Karpas-422 (cell line): Measurements from ENCODE around the gene COPS8. TPM values are rescaled to one million over a fixed set of nuclear protein-coding genes. Genes with fewer than 3 reads are reported as not detected.

Experiments used
- DNase-seq: peaks from one replicate; pipeline ENCODE4 v3.0.0-alpha.2; 2015
- H2AFZ ChIP-seq: fragments of 200-600 bp; sonication (generic); 2 replicates; pipeline ENCODE4 v1.6.1; 2014; ENCODE audit warnings: antibody characterized with exemption, low read length, mixed read lengths
- H3K27ac ChIP-seq: fragments of 200-600 bp; sonication (generic); 2 replicates; pipeline ENCODE4 v1.5.1; 2014; ENCODE audit warnings: mild to moderate bottlenecking, low read length, moderate library complexity
- H3K27me3 ChIP-seq: fragments of 200-600 bp; sonication (generic); 2 replicates; pipeline ENCODE4 v1.6.1; 2014; ENCODE audit warnings: low read length, mixed read lengths
- H3K36me3 ChIP-seq: fragments of 200-600 bp; sonication (generic); 2 replicates; pipeline ENCODE4 v1.6.1; 2014; ENCODE audit warnings: low read length, mixed read lengths; ENCODE audit not compliant: insufficient read depth
- H3K4me1 ChIP-seq: fragments of 200-600 bp; sonication (generic); 2 replicates; pipeline ENCODE4 v1.6.1; 2014; ENCODE audit warnings: mild to moderate bottlenecking, low read length, mixed read lengths
- H3K4me2 ChIP-seq: fragments of 200-600 bp; sonication (generic); 2 replicates; pipeline ENCODE4 v1.6.1; 2014; ENCODE audit warnings: low read length, low read depth, mild to moderate bottlenecking; ENCODE audit not compliant: poor library complexity, severe bottlenecking
- H3K4me3 ChIP-seq: fragments of 200-600 bp; sonication (generic); 2 replicates; pipeline ENCODE4 v1.5.1; 2014; ENCODE audit warnings: mild to moderate bottlenecking, antibody characterized with exemption, low read length, mixed read lengths
- H3K79me2 ChIP-seq: fragments of 200-600 bp; sonication (generic); 2 replicates; pipeline ENCODE4 v1.6.1; 2014; ENCODE audit warnings: mild to moderate bottlenecking, low read length, mixed read lengths
- H3K9ac ChIP-seq: fragments of 200-600 bp; sonication (generic); 2 replicates; pipeline ENCODE4 v1.6.0; 2014; ENCODE audit warnings: low read length
- H3K9me2 ChIP-seq: fragments of 200-600 bp; sonication (generic), shearing (Covaris generic); replicated peaks from 2 replicates; pipeline ENCODE4 v1.6.0; 2014; ENCODE audit warnings: mild to moderate bottlenecking, low read length, moderate library complexity; ENCODE audit not compliant: insufficient read depth
- H3K9me3 ChIP-seq: fragments of 300-700, 200-600 bp; sonication (generic); 2 replicates; pipeline ENCODE4 v1.6.1; 2014; ENCODE audit warnings: low read length, mixed read lengths
- H4K20me1 ChIP-seq: fragments of 200-600 bp; sonication (generic); 2 replicates; pipeline ENCODE4 v1.6.1; 2014; ENCODE audit warnings: mild to moderate bottlenecking, antibody characterized with exemption, low read length, low read depth; ENCODE audit not compliant: insufficient read depth
- total RNA-seq: library from RNA; depleted of rRNA; stranded (reverse); fragments of >200 nt; shearing (Covaris generic); gene quantifications from 2 replicates; pipeline ENCODE4 v1.2.3, GENCODE V29; 2014; ENCODE audit warnings: low replicate concordance

Gene COPS8
- total RNA-seq, 1 experiment from 2014 or later: 105 TPM

DNA sequence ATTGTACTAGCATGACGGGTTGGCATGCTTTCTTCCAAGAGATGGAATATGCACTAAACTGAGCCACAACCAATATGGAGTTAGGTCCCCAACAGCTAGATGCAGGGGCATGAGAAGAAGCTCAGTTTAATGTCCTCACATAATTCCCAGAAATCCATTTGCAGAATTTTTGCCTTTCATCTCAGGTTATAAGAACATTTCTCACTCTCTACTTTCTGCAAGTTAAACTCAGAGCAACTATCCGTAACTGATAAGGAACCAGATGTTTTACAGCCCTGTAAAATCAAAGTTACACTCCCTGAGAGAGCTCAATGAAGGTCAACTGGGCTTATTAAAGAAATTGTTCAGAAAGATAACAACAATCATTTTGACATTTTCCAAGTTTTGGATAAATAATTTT, 30.7 kb downstream of the COPS8 start:
- no peak for DNase-seq
- H3K9me2 ChIP-seq: no peaks in the 10 kb centered on the region

DNA sequence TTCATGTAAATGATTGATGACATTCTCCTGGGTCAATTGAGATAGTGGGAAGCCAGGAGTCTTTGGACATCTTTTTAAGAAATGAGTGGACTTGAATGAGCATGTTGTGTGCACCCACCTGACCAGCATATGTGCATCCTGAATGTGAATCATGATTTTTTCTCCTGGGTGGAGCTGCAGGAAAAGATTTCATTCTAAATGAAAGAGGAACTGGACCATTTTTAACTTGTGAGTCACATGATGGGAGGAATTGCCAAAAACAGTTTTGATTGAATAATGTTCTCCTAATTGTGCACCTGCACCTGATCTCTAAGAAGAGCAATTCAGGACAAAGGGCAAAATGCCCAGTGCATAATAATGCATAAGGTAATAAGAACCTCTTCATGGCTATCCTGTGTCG, 32.3 kb downstream of the COPS8 start:
- H3K4me3 ChIP-seq: no peak overlapping the region
- no peaks in the 10 kb centered on the region for H3K36me3 ChIP-seq
- H3K9ac ChIP-seq: no peak overlapping the region
- no peaks in the 10 kb centered on the region for H3K27me3 ChIP-seq
- no peaks in the 10 kb centered on the region for H3K9me2 ChIP-seq
- H3K79me2 ChIP-seq: no peaks in the 10 kb centered on the region
- H3K27ac ChIP-seq: no peak overlapping the region
- no peak for DNase-seq
- no peak overlapping the region for H2AFZ ChIP-seq
- H4K20me1 ChIP-seq: no peaks in the 10 kb centered on the region
- H3K4me2 ChIP-seq: no peak overlapping the region
- no peaks in the 10 kb centered on the region for H3K4me1 ChIP-seq
- H3K9me3 ChIP-seq: no peaks in the 10 kb centered on the region

More for the DNA sequence above, 30.7 kb downstream of the COPS8 start:
- Histone ChIP-seq H3K27me3 (no peaks in the 10 kb centered on the region), H3K9ac (no peak overlapping the region), H3K9me3 (no peaks in the 10 kb centered on the region), H3K4me3 (no peak overlapping the region), H3K36me3 (no peaks in the 10 kb centered on the region), H4K20me1 (no peaks in the 10 kb centered on the region), H2AFZ (no peak overlapping the region), H3K4me2 (no peak overlapping the region), H3K4me1 (no peaks in the 10 kb centered on the region), H3K27ac (no peak overlapping the region), H3K79me2 (no peaks in the 10 kb centered on the region)

GRCh38 chr2:237118561-237119155, 33.0 kb downstream of the COPS8 start:
- no peak overlapping the region for H3K4me3 ChIP-seq
- H3K79me2 ChIP-seq: no peaks in the 10 kb centered on the region
- H3K4me1 ChIP-seq: no peaks in the 10 kb centered on the region
- H3K27me3 ChIP-seq: no peaks in the 10 kb centered on the region
- H3K27ac ChIP-seq: no peak overlapping the region
- H3K9me2 ChIP-seq: no peaks in the 10 kb centered on the region
- no peak overlapping the region for H2AFZ ChIP-seq
- no peak overlapping the region for H3K9ac ChIP-seq
- no peak for DNase-seq
- H3K36me3 ChIP-seq: no peaks in the 10 kb centered on the region
- H4K20me1 ChIP-seq: no peaks in the 10 kb centered on the region
- no peaks in the 10 kb centered on the region for H3K9me3 ChIP-seq
- H3K4me2 ChIP-seq: no peak overlapping the region

DNA sequence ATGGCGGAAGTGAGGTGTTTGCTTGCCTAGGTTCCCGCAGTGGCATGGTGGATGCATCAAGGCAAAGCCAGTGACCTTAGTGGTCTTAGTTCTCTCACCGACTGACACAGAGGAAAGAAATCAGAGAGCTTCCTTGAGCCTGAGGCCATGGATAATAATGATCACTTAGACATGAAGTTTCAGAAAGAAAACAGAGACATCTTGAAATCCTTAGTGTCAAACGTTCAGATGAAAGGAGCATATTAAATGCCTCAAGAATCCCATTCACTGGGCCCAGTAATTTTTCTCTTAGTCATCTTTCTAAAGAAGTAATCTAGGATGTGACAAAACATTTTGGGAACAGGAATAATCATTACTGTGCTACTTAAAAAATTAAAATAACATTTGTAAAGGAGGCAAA, 35.2 kb downstream of the COPS8 start:
- Histone ChIP-seq H3K4me2 (no peak overlapping the region), H4K20me1 (no peaks in the 10 kb centered on the region), H3K79me2 (no peaks in the 10 kb centered on the region), H2AFZ (no peak overlapping the region), H3K9ac (no peak overlapping the region), H3K4me1 (no peaks in the 10 kb centered on the region), H3K36me3 (no peaks in the 10 kb centered on the region), H3K27ac (no peak overlapping the region), H3K4me3 (no peak overlapping the region), H3K27me3 (no peaks in the 10 kb centered on the region), H3K9me2 (no peaks in the 10 kb centered on the region), H3K9me3 (no peaks in the 10 kb centered on the region)
- DNase-seq: no peak

- Histone ChIP-seq H3K4me3 (no peak overlapping the region), H3K27me3 (no peaks in the 10 kb centered on the region), H4K20me1 (no peaks in the 10 kb centered on the region), H3K9me2 (no peaks in the 10 kb centered on the region), H3K36me3 (no peaks in the 10 kb centered on the region), H3K4me2 (no peak overlapping the region), H3K27ac (no peak overlapping the region), H3K4me1 (no peaks in the 10 kb centered on the region), H2AFZ (no peak overlapping the region), H3K9me3 (no peaks in the 10 kb centered on the region), H3K9ac (no peak overlapping the region), H3K79me2 (no peaks in the 10 kb centered on the region)
- no peak for DNase-seq
Observed at GRCh38 chr2:237121321-237121720, 35.6 kb downstream of the COPS8 start.

DNA sequence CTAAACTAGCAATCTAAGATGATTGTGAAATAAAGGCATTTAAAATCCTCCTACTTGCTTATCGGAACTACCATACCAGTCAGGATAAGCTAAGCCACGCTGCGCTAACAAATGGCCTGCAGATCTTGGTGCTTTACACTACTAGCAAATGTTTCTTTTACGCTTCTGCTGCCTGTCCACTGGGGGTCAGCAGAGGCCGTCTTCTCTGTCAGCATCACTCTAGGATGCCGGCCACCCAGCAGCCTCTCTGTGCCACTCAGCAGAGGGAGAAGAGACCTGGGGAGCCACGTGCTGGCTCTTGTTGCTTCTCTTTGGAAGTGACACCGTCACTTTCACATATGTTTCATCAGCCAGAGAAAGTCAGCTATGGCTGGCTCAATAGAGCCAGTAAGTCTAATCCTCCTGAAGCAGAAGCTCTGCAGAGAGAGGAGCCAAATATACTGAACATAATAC, 36.6 kb downstream of the COPS8 start:
- Histone ChIP-seq H3K36me3 (no peaks in the 10 kb centered on the region), H3K4me1 (no peaks in the 10 kb centered on the region), H3K4me2 (no peak overlapping the region), H3K9me3 (no peaks in the 10 kb centered on the region), H2AFZ (0 out of 2 replicates have a peak overlapping the region, but pooled peaks have one; percentile 33), H3K9me2 (no peaks in the 10 kb centered on the region), H3K27ac (no peak overlapping the region), H3K4me3 (no peak overlapping the region), H3K79me2 (no peaks in the 10 kb centered on the region), H4K20me1 (no peaks in the 10 kb centered on the region), H3K9ac (no peak overlapping the region), H3K27me3 (no peaks in the 10 kb centered on the region)
- DNase-seq: peak; percentile 77

GRCh38 chr2:237124820-237125219, 39.1 kb downstream of the COPS8 start:
- H3K4me2 ChIP-seq: no peak overlapping the region
- no peaks in the 10 kb centered on the region for H3K9me2 ChIP-seq
- H3K36me3 ChIP-seq: no peaks in the 10 kb centered on the region
- DNase-seq: no peak
- H3K4me1 ChIP-seq: no peaks in the 10 kb centered on the region
- no peaks in the 10 kb centered on the region for H3K27me3 ChIP-seq
- H4K20me1 ChIP-seq: no peaks in the 10 kb centered on the region
- H2AFZ ChIP-seq: no peak overlapping the region
- H3K9me3 ChIP-seq: no peaks in the 10 kb centered on the region; the same call in 1 of the 2 replicates
- no peaks in the 10 kb centered on the region for H3K79me2 ChIP-seq
- H3K27ac ChIP-seq: no peak overlapping the region
- H3K4me3 ChIP-seq: no peak overlapping the region
- H3K9ac ChIP-seq: no peak overlapping the region

- H3K27ac ChIP-seq: no peak overlapping the region
- no peaks in the 10 kb centered on the region for H3K79me2 ChIP-seq
- no peak overlapping the region for H2AFZ ChIP-seq
- H3K27me3 ChIP-seq: no peaks in the 10 kb centered on the region
- DNase-seq: no peak
- no peaks in the 10 kb centered on the region; the same call in 1 of the 2 replicates for H3K9me3 ChIP-seq
- no peaks in the 10 kb centered on the region for H3K9me2 ChIP-seq
- H3K4me1 ChIP-seq: no peaks in the 10 kb centered on the region
- no peak overlapping the region for H3K4me3 ChIP-seq
- no peaks in the 10 kb centered on the region for H3K36me3 ChIP-seq
- H3K4me2 ChIP-seq: no peak overlapping the region
- no peaks in the 10 kb centered on the region for H4K20me1 ChIP-seq
- H3K9ac ChIP-seq: no peak overlapping the region
Observed at GRCh38 chr2:237125967-237126366, 40.3 kb downstream of the COPS8 start.
